ENCODE measurements around the gene TAGLN. TPM values are rescaled to one million over a fixed set of nuclear protein-coding genes. Genes with fewer than 3 reads are reported as not detected.
"Not testable (repeated sequence)": the region's sequence is repeated elsewhere in the genome, so short reads cannot be mapped to it uniquely, and the experiment has no call there.

TAGLN gene
- total RNA-seq, 1 experiment from 2014 or later: 4.2 TPM

DNA sequence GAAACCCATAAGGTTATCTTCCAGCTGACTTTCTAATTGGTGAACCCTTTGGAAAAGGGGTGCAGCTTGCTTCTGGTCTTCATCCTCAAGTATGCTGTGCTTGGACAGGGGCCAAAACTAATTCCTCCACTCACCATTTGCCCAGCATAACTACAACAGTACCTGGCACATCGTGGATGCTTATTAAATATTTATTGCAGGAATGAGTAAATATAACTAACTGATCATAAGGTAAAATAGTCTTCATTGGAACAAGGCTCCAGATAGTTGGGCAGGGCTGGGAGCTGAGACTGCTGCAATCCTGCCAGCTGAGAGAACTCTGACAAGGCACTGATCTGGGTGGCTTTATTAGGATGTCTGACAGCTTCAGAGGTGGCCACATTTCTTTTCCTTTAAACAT is 23.0 kb upstream of the TAGLN start:
- no peaks in the 10 kb centered on the region for H3K9me3 ChIP-seq (replicated peaks)
- DNase-seq: no peak
- H3K27ac ChIP-seq: no peak overlapping the region
- H3K4me1 ChIP-seq: peaks cover 10% of the 10 kb centered on the region
- no peaks in the 10 kb centered on the region for H3K27me3 ChIP-seq
- H3K36me3 ChIP-seq: no peaks in the 10 kb centered on the region
- no peak overlapping the region for H3K4me3 ChIP-seq

DNA sequence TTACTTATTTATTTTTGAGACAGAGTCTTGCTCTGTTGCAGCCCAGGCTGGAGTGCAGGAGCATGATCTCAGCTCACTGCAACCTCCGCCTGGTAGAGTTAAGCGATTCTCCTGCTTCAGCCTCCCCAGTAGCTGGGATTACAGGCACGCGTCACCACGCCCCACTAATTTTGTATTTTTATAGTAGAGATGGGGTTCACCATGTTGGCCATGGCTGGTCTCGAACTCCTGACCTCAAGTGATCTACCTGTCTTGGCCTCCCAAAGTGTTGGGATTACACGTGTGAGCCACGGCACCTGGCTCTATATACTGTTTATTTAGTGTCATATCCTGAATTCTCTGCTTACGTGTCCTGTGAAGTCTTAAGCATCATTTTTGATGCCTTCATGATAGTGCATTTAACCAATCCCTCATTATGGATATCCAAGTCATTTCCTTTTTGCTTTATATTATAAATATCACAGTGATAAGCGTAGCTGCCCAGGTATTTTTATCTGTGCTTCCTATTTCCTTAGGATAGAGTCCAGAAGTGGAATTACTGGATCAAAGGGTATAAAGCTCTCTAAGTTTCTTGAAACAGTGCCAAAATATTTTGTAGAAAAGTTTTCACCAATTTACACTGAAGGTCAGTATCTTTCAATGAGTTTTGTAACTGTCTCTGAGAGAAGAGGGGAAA is 21.5 kb upstream of the TAGLN start:
- Histone ChIP-seq H3K4me3 (peak overlapping the region; percentile 82), H3K36me3 (no peaks in the 10 kb centered on the region), H3K27me3 (no peaks in the 10 kb centered on the region), H3K9me3 (replicated peaks) (no peaks in the 10 kb centered on the region), H3K27ac (no peak overlapping the region; the same call in 1 of the 2 replicates), H3K4me1 (peaks cover 10% of the 10 kb centered on the region)
- no peak for DNase-seq

DNA sequence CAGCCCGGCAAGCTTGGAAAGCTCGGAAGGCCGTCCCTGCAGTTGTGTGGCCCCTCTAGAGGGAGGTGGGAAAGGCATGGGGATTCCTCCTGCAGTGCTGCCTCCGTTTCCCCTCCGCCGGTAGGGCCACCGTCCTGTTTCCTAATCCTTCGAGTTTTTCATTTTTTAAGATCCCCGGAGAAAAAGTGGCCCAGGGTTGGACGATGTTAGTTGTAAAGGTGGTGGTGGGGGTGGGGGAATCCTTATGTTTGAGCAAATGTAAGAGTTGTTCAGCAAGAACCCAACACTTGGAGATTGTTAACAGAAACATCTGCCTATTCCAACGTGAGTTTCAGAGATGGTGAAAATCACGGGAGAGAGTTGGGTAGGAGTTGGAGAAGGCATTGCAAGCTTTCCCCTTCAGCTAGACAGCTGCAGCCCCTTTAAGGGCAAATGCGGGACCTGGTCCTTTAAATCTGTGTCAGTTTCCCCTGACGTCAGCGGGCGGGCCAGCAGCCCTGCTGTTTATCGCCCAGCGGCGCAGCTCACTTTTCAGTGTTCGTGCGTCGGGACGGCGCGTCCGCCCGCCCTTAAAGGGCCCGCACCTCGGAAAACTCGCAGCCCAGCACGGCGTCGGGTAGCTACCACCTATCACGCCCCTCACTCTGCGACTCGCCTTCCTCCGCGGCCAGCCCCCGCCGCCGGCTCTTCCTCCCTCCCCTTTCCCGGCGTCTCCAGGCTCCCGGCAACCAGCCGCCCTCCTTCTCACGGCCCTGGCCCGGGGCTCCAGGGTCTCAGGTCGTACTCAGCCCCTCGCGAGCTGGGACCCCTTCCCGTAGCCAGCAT is 20.7 kb upstream of the TAGLN start, which contains the start of gene SIDT2:
Gene SIDT2 (plus strand): TSS at position 534 of the 825 bp plus-strand sequence. CDS start 521 bp downstream, outside the sequence.
- H3K27ac ChIP-seq: peak within 1 kb of the TSS; percentile 88
- H3K27me3 ChIP-seq: no peaks in the 10 kb centered on the region
- H3K4me3 ChIP-seq: peak within 1 kb of the TSS; percentile 82
- H3K36me3 ChIP-seq: no peaks in the 10 kb centered on the region
- H3K9me3 ChIP-seq (replicated peaks): no peaks in the 10 kb centered on the region
- peak; percentile 89 to 92 for DNase-seq
- H3K4me1 ChIP-seq: peaks cover 10% of the 10 kb centered on the region

DNA sequence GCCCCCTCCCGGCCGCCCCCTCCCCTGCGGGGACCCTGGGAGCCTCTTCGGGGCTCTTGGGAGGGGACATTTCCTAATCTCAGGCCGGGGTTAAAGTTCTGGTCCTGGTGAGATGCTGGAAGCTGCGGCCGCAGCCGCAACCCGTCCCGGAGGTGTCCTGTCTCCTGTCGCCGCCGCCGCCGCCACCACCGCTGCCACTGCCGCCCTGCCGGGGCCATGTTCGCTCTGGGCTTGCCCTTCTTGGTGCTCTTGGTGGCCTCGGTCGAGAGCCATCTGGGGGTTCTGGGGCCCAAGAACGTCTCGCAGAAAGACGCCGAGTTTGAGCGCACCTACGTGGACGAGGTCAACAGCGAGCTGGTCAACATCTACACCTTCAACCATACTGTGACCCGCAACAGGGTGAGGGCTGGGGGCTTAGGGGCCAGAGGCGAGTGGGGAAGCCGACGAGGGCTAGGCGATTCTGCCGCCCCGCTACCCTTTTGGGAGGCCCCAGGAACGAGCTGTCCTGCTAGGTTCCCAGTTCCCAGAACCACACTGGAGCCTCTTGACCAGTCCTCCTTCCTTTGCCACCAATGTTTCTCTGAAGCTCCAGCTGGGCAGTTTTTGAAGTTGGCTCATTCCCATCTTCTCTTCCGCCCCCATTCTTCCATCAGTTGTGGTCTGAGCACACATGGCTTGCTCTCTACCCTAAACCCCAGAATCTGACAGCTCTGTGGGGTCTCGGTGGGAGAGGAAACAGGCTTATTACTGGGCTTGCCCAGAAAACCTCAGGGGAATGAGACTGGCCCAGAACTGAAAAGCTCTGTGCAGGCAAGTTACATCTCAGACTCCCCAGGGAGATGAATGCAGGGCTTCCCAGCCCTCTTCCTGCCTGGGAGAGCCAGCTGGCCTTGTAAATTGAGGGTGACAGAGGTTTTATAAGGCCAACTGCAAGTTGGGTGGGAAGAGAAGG is 19.8 kb upstream of the TAGLN start:
- Histone ChIP-seq H3K9me3 (replicated peaks) (no peaks in the 10 kb centered on the region), H3K27ac (peak overlapping the region; percentile 88), H3K4me1 (peaks cover 10% of the 10 kb centered on the region), H3K27me3 (no peaks in the 10 kb centered on the region), H3K4me3 (peak overlapping the region; percentile 82), H3K36me3 (no peaks in the 10 kb centered on the region)
- DNase-seq: peak; percentile 73 to 81

DNA sequence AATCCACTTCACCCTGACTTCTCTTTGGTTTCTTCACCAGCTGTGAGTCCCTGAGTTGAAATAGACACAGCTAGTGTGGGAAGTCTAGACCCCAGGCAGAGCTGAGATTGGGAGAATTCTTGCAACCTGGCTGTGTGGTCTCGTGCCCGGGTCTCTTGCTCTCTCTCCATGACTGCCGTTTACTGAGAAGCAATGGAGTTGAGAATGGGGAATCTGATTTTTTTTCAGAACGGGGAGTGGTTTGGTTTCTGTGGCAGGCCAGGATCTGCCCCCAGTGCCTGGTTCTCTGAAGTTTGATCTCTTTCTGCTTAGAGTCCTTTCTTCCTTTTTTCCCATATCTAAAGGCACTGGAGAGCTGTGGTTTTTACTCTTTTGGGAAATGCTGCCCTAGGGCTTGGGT is 19.1 kb upstream of the TAGLN start:
- peak overlapping the region; percentile 82 for H3K4me3 ChIP-seq
- H3K9me3 ChIP-seq (replicated peaks): no peaks in the 10 kb centered on the region
- H3K27ac ChIP-seq: peak overlapping the region; percentile 88
- peaks cover 10% of the 10 kb centered on the region for H3K4me1 ChIP-seq
- no peaks in the 10 kb centered on the region for H3K36me3 ChIP-seq
- DNase-seq: peak; percentile 56 to 76
- H3K27me3 ChIP-seq: no peaks in the 10 kb centered on the region

DNA sequence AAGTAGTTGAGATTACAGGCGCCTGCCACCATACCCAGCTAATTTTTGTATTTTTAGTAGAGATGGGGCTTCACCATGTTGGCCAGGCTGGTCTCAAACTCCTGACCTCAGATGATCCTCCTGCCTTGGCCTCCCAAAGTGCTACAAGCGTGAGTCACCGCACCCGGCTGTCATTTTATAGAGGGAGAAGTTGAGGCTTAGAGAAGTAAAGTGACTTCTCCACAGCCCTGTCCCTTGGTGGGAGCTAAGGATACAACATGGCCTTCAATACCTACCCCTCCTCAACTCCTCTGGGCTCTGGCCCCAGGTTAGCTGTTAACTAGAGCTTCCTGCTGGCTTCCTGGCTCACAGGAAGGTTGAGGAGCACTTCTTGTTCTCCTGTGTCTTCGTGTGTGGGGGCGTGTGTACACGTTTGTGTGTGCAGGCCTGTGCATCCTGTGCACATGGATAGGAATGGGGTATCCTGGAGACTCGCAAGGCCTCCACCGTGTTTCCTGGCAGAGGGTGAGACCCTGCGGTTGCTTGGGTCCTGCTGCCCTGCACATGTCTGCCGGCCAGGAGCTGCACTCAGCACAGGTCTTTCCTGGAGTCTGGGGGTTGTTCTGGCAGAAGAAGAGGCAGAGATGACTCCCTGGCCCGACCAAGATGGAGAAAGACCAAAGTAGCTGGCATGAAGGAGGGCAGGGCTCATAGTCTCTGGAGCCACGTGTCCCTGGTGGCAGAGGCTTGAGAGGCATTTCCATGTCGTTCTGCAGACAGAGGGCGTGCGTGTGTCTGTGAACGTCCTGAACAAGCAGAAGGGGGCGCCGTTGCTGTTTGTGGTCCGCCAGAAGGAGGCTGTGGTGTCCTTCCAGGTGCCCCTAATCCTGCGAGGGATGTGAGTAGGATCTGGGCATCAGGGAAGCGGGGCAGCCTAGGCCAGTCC is 18.2 kb upstream of the TAGLN start:
- peak overlapping the region; percentile 88 for H3K27ac ChIP-seq
- no peaks in the 10 kb centered on the region for H3K36me3 ChIP-seq
- peaks cover 10% of the 10 kb centered on the region for H3K4me1 ChIP-seq
- no peaks in the 10 kb centered on the region for H3K27me3 ChIP-seq
- H3K9me3 ChIP-seq (replicated peaks): no peaks in the 10 kb centered on the region
- no peak overlapping the region; the same call in 1 of the 2 replicates for H3K4me3 ChIP-seq
- DNase-seq: no peak

DNA sequence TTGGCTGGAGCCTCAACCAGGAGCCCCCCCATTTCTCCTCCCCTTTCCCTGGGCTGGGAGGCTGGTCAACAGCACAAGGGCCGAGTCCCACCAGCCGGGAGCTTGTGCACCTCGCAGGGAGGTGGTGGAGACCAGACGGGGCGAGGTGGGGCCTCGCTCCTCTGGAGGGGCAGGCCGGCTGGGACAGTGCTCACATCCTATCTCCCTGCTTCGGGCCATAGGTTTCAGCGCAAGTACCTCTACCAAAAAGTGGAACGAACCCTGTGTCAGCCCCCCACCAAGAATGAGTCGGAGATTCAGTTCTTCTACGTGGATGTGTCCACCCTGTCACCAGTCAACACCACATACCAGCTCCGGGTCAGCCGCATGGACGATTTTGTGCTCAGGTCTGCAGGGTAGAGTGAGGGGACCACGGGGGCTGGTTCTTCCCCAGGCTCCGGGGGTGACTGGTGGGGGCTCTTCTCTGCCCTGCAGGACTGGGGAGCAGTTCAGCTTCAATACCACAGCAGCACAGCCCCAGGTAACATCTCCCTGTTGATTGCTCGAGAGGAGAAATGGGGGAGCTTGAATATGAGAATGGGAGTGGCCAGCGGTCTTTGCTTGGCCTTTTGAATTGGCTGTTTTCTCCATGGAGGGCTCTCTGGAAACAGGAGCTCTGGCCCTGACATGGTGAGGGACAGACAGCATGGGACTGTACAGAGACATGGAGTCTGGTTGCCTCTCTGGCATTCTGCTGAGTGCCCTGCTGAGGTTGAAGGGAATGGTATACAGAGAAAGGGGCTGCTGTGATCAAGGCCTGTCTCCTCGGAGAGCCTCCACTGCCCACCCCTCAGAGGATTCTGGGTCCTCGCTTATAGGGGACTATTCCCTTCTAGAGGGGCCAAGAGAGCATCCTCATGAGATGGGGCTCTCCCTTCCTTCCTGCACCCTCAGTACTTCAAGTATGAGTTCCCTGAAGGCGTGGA is 17.3 kb upstream of the TAGLN start:
- Histone ChIP-seq H3K4me1 (peaks cover 10% of the 10 kb centered on the region), H3K27ac (no peak overlapping the region), H3K36me3 (no peaks in the 10 kb centered on the region), H3K4me3 (no peak overlapping the region), H3K27me3 (no peaks in the 10 kb centered on the region), H3K9me3 (replicated peaks) (no peaks in the 10 kb centered on the region)
- DNase-seq: no peak

DNA sequence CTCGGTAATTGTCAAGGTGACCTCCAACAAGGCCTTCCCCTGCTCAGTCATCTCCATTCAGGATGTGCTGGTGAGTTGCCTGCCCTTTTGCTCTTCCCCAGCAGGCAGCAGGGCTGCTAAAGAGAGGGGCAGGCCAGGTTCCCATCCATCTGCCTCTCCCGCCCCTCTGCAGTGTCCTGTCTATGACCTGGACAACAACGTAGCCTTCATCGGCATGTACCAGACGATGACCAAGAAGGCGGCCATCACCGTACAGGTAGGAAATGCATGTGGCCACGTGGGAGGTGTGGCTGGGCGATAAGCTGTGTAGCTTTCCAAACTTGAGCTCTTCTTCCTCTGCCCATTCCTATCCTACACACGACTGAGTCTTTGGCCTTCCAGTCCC is 16.6 kb upstream of the TAGLN start:
- DNase-seq: no peak
- Histone ChIP-seq H3K4me3 (no peak overlapping the region), H3K27ac (no peak overlapping the region), H3K27me3 (no peaks in the 10 kb centered on the region), H3K4me1 (peaks cover 9% of the 10 kb centered on the region), H3K9me3 (replicated peaks) (no peaks in the 10 kb centered on the region), H3K36me3 (no peaks in the 10 kb centered on the region)

DNA sequence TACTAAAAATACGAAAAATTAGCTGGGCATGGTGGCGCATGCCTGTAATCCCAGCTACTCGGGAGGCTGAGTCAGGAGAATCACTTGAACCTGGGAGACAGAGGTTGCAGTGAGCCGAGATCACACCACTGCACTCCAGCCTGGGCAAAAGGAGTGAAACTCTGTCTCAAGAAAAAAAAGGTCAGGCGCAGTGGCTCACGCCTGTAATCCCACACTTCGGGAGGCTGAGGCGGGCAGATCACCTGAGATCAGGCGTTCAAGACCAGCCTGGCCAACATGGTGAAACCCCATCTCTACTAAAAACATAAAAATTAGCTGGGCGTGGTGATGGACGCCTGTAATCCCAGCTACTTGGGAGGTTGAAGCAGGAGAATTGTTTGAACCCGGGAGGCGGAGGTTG is 16.0 kb upstream of the TAGLN start:
- not testable (repeated sequence) for H3K27me3 ChIP-seq; H3K4me1 ChIP-seq; DNase-seq; H3K27ac ChIP-seq; H3K36me3 ChIP-seq; H3K9me3 ChIP-seq (replicated peaks); H3K4me3 ChIP-seq

DNA sequence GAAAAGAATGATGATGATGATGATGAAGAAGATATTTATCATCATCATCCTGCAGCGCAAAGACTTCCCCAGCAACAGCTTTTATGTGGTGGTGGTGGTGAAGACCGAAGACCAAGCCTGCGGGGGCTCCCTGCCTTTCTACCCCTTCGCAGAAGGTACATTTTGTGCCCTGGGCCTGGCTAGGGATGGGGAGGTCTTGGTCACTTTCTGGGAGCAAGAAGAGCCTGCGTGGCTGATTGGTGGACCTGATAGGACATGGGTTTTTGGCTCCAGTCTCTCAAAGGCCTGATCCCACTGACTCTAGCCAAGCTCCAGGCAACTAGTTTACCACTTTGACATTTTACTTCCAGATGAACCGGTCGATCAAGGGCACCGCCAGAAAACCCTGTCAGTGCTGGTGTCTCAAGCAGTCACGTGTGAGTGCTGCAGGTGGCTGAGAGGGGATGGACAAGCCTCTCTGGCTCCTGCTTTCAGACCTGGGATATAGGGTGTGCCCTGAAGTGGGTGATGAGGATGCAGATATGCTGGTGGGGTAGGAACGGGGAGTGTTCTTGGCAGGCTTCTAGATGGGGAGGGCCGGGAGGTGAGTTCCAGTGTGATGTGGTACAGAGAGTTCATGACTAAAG is 15.3 kb upstream of the TAGLN start:
- Histone ChIP-seq H3K27me3 (no peaks in the 10 kb centered on the region), H3K4me1 (peaks cover 6% of the 10 kb centered on the region), H3K27ac (no peak overlapping the region), H3K36me3 (no peaks in the 10 kb centered on the region), H3K9me3 (replicated peaks) (no peaks in the 10 kb centered on the region), H3K4me3 (no peak overlapping the region)
- DNase-seq: no peak

DNA sequence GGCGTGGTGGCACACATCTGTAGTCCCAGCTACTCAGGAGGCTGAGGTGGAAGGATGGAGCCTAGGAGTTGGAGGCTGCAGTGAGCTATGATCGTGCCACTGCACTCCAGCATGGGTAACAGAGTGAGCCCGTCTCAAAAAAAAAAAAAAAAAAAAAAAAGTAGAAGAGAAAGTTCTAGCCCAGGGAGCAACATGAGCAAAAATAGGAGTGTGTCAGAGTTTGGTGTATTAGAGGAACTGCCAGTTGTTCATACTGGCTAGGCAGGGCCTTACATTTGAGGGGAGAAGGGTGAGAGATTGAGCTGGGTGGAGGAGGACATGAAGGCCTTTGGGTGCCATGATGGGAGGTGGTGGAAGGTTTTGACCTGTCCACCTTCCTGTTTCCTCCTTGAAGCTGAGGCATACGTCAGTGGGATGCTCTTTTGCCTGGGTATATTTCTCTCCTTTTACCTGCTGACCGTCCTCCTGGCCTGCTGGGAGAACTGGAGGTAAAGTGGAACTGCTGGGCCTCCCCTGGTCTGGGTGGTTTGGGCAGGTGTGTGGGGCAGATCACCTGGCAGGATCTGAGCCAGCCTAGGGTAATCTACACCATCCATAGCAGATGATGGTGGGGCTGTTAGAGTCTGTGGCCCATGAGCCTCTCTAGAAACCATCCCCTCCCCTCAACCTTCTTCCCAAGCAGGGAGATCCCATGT is 13.3 kb upstream of the TAGLN start:
- H3K27ac ChIP-seq: no peak overlapping the region
- peaks cover 2% of the 10 kb centered on the region; the same call in 1 of the 2 replicates for H3K4me1 ChIP-seq
- no peaks in the 10 kb centered on the region for H3K27me3 ChIP-seq
- no peak for DNase-seq
- no peaks in the 10 kb centered on the region for H3K9me3 ChIP-seq (replicated peaks)
- no peaks in the 10 kb centered on the region for H3K36me3 ChIP-seq
- no peak overlapping the region for H3K4me3 ChIP-seq

DNA sequence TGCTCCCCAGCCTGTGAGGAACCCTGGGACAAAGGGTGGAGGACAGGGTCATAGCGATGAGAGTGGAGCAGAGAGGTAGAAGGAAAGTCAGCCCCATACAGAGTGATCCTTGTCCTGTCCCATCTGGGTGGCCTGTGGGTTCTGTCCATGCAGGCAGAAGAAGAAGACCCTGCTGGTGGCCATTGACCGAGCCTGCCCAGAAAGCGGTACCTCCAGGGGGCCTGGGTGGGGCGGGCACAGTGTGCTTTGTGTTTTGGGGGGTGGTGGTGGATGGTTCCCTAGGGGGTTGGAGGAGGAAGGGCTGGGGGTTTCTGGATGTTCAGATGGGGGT is 12.8 kb upstream of the TAGLN start:
- Histone ChIP-seq H3K27me3 (no peaks in the 10 kb centered on the region), H3K36me3 (no peaks in the 10 kb centered on the region), H3K27ac (no peak overlapping the region), H3K4me1 (no peaks in the 10 kb centered on the region), H3K4me3 (no peak overlapping the region), H3K9me3 (replicated peaks) (no peaks in the 10 kb centered on the region)
- DNase-seq: no peak

Data from SJCRH30 (cell line).